Neural crest cell (in vitro differentiated cells): ENCODE results near the gene IL6. TPM values are rescaled to one million over a fixed set of nuclear protein-coding genes. Genes with fewer than 3 reads are reported as not detected.

Source experiments
- DNase-seq: peaks from one replicate; pipeline ENCODE4 v3.0.0; 2021; ENCODE audit warnings: low read depth, mixed read lengths, low spot score
- H3K27ac Mint-ChIP-seq: one replicate; pipeline ENCODE4 v1.8.0; 2021; ENCODE audit warnings: mild to moderate bottlenecking, mixed read lengths; ENCODE audit not compliant: unreplicated experiment
- H3K27me3 Mint-ChIP-seq: 2 replicates; pipeline ENCODE4 v1.8.0; 2021; ENCODE audit warnings: low read depth, mild to moderate bottlenecking, mixed read lengths
- H3K36me3 Mint-ChIP-seq: 2 replicates; pipeline ENCODE4 v1.8.0; 2021; ENCODE audit warnings: low read depth, mild to moderate bottlenecking, mixed read lengths
- H3K4me1 Mint-ChIP-seq: 2 replicates; pipeline ENCODE4 v1.8.0; 2021; ENCODE audit warnings: mixed read lengths
- H3K4me3 Mint-ChIP-seq: one replicate; pipeline ENCODE4 v1.8.0; 2021; ENCODE audit warnings: mild to moderate bottlenecking, mixed read lengths
- H3K9me3 Mint-ChIP-seq: 2 replicates; pipeline ENCODE4 v1.8.0; 2021; ENCODE audit warnings: mixed read lengths
- CTCF ChIP-seq: fragments of 200-600 bp; sonication (generic); conservative IDR thresholded peaks from 2 replicates; pipeline ENCODE4 v1.5.0; 2021; ENCODE audit warnings: antibody characterized with exemption, mild to moderate bottlenecking
- total RNA-seq: library from RNA; stranded (reverse); gene quantifications from 2 replicates; pipeline ENCODE4 v1.2.1, GENCODE V29; 2021

The IL6 gene
- total RNA-seq, 1 donor from 2014 or later = not detected

GRCh38 chr7:22709857-22710256 lies 17.1 kb upstream of the IL6 start:
- H3K9me3 Mint-ChIP-seq = no peaks in the 10 kb centered on the region
- DNase-seq = no peak
- no peaks in the 10 kb centered on the region for H3K4me1 Mint-ChIP-seq
- no peak overlapping the region for H3K27ac Mint-ChIP-seq
- H3K36me3 Mint-ChIP-seq = no peaks in the 10 kb centered on the region
- no peak overlapping the region for H3K4me3 Mint-ChIP-seq
- no peak for TF ChIP-seq CTCF
- H3K27me3 Mint-ChIP-seq = no peaks in the 10 kb centered on the region

GRCh38 chr7:22712999-22713398 lies 14.0 kb upstream of the IL6 start:
- no peak for DNase-seq
- TF ChIP-seq CTCF = no peak
- H3K27me3 Mint-ChIP-seq = no peaks in the 10 kb centered on the region
- no peaks in the 10 kb centered on the region for H3K9me3 Mint-ChIP-seq
- H3K36me3 Mint-ChIP-seq = no peaks in the 10 kb centered on the region
- H3K4me1 Mint-ChIP-seq = no peaks in the 10 kb centered on the region
- H3K27ac Mint-ChIP-seq = no peak overlapping the region
- H3K4me3 Mint-ChIP-seq = no peak overlapping the region

GRCh38 chr7:22713463-22713862 lies 13.5 kb upstream of the IL6 start:
- Mint-ChIP-seq H3K4me3 (no peak overlapping the region), H3K27me3 (no peaks in the 10 kb centered on the region), H3K4me1 (no peaks in the 10 kb centered on the region), H3K27ac (no peak overlapping the region), H3K9me3 (no peaks in the 10 kb centered on the region), H3K36me3 (no peaks in the 10 kb centered on the region)
- no peak for DNase-seq
- TF ChIP-seq CTCF = no peak

GRCh38 chr7:22715969-22716368 lies 11.0 kb upstream of the IL6 start:
- Mint-ChIP-seq H3K9me3 (no peaks in the 10 kb centered on the region), H3K4me3 (no peak overlapping the region), H3K27ac (no peak overlapping the region), H3K4me1 (no peaks in the 10 kb centered on the region), H3K27me3 (no peaks in the 10 kb centered on the region), H3K36me3 (no peaks in the 10 kb centered on the region)
- no peak for DNase-seq
- no peak for TF ChIP-seq CTCF

- H3K36me3 Mint-ChIP-seq = no peaks in the 10 kb centered on the region
- H3K4me1 Mint-ChIP-seq = no peaks in the 10 kb centered on the region
- H3K9me3 Mint-ChIP-seq = no peaks in the 10 kb centered on the region
- no peak overlapping the region for H3K27ac Mint-ChIP-seq
- no peak for TF ChIP-seq CTCF
- DNase-seq = no peak
- H3K4me3 Mint-ChIP-seq = no peak overlapping the region
- no peaks in the 10 kb centered on the region for H3K27me3 Mint-ChIP-seq
These were observed 9.2 kb upstream of the IL6 start for GRCh38 chr7:22717760-22718159.

- no peak for TF ChIP-seq CTCF
- Mint-ChIP-seq H3K36me3 (no peaks in the 10 kb centered on the region), H3K4me3 (no peak overlapping the region), H3K27me3 (no peaks in the 10 kb centered on the region), H3K9me3 (no peaks in the 10 kb centered on the region), H3K4me1 (no peaks in the 10 kb centered on the region), H3K27ac (no peak overlapping the region)
- no peak for DNase-seq
These were observed 8.7 kb upstream of the IL6 start for GRCh38 chr7:22718200-22718711.
